GM21526 (cell line): ENCODE measurements around the gene AK4.
"Not testable (repeated sequence)": the region's sequence is repeated elsewhere in the genome, so short reads cannot be mapped to it uniquely, and the experiment has no call there.

Source experiments
- ATAC-seq: cut with Tn5 transposase; IDR thresholded peaks from one replicate; pipeline ENCODE4 v1.9.1; 2021; ENCODE audit warnings: moderate library complexity; ENCODE audit not compliant: unreplicated experiment, low FRiP score

The AK4 gene

DNA sequence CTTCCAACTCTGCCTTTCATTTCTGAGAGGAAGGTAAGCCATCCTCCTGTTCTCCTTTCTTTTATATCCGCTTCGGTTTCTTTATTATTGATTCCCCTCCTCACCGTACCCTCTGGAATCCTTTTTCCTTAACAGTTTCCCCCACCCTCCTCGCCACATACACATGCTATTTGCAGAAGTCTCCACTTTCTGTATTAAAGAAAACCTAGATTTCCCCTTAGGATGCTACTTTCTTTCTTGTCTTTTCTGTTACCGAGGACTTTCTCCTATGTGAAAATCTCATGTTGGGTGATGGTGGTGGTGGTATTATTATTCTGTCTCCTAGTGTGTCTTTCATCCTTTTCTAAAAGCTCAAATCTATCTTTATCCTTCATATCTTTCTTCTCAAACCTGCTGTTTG is 62.3 kb downstream of the AK4 start:
- no peak for ATAC-seq

DNA sequence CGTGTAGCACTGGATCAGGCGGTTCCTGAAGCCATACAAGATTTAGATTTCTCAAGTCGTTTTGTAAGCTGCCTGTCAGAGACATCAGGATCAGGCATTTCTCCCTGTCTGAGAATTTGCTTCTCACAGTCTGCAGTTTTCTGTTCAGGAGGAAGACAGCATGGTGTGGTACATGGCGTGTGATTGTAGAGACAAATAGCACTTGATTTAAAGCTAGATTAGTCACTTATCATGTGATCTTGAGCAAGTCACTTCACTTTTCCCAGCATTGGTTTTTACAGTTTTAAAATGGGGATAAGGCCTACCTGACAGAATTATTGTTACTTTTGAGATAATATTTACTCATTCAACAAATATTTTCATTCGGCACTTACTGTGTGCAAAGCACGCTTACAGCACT is 63.3 kb downstream of the AK4 start:
- no peak for ATAC-seq

DNA sequence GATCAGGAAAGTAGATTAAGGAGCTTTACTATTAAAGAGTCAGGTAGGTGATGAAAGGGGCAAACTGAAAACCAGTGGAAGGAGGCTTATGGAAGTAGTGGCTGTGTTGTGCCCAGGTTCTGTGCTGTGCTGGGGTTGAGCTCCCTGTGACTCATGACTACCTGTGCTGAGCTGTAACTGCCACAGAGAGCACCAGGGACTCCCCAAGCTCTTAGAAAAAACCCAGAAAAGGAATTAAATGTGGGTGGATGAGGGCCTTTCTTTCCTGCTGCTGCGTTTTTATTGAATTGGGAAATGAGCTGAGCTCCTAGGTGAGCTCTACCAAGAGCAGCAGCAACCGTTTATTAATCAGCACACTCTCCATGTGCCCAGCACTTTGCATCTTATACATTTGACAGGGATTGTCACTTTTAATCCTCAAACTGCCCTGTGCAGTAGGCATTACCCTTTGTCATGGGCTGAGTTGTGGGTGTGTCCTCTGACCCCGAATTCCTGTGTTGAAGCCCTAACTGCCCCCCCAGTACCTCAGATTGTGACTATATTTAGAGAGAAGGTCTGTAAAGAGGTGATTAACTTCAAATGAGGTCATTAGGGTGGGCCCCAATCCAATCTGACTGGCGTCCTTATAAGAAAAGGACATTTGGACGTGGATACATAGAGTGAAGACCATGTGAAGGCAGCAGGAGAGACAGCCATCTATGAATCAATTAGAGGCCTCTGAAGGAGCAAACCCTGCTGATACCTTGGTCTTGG is 65.4 kb downstream of the AK4 start:
- ATAC-seq, result no peak

GRCh38 chr1:65214340-65215027 is 66.5 kb downstream of the AK4 start:
- no peak for ATAC-seq

DNA sequence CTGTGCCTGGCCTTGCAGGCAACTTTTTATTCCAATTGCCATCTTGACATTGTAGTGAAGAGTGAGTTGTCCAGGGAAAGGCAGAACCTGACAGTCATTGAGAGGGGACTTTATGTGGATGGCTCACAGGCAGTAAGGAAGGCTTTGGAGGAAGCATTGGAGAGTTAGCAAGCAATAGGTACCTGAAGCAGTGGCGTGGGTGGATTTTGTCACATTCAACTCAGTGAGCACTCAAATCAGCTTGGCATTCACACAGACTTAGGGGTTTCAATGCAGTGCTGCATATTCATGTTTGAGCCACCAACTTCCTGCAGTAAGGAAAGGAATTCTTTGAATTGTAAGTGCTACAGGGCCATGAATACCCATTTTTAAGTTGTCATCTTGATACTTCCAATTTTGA is 69.0 kb downstream of the AK4 start:
- no peak for ATAC-seq

- no peak for ATAC-seq
Observed at GRCh38 chr1:65221638-65222339, 73.8 kb downstream of the AK4 start.

GRCh38 chr1:65222340-65222940 is 74.4 kb downstream of the AK4 start:
- no peak for ATAC-seq

- ATAC-seq, result no peak
Observed at GRCh38 chr1:65224681-65225091, 76.7 kb downstream of the AK4 start.

- ATAC-seq, result no peak
Observed at GRCh38 chr1:65225179-65225578, 77.2 kb downstream of the AK4 start.

DNA sequence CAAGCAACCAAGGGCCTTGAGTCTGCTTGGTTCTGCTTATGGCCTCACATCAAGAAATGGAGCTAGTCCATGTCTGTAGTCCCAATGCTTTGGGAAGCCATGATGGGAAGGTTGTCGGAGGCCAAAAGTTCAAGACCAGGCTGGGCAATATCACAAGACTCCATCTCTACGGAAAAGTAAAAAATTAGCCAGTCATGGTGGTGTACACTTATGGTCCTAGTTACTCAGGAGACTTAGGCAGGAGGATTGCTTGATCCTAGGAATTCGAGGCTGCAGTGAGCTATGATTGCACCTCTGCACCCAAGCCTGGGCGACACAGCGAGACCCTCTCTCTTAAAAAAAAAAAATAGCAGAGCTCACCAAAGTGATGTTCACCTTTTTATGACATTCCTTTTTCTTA is 81.2 kb downstream of the AK4 start:
- no peak for ATAC-seq

DNA sequence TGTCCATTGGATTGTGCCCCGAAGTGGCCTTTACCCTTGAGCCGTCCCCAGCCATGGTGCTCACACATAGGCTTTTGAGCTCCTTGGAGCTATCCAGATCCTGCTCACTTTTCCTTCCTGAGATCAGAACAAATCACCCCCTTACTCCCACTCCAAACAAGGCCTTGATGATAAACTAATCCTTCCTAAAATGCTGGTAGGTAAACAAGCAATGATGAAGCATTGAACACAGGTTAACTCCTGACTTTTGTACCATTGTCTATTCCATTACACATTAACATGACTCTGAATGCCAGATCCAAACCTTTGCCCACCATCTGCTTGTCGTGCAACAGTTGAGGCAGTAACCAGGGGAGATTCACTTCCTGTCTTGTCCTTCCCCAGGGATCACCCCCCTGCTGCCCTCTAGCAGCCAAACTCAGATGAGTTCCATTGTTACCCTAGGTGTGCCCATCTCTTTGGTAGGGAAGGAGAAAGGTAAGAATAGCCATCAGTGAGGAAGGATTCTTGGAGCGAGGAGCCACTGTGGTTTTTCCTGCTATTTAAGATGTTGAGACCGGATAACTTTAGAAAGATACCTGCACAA is 81.8 kb downstream of the AK4 start:
- no peak for ATAC-seq

DNA sequence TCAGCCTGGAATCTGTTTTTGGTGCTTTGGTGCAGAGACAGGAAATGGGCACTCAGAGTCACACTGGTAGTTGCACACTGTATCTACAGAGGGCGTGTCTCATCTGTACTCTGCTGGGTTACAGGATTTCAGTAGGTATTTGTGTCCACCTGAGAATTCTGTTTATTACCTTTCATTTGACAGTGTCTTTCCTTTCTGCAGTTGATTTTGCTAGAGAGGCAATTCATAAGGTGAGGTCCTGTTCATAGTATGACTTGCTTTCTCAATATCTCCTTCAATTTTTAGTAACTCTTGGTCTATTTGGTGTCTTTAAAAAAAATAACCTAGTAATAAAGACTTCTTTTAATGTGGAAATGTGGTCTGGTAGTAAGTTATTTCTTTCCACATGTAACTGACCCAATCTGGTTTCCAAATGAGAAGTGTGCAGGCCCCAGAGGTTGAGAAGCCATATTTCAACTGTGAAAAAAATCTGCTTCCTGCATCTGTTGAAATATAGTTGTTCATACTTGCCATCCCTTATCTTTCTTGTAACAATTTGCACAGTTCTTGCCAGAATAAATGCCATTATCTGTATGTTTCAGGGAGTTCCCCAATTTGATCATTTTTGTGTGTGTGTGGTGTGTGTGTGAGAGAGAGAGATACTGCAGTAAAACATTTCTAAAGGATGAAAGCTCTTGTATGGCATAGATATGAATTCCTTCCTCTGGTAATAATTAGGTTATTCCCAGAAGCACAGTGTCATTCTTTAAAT is 82.9 kb downstream of the AK4 start:
- peak; percentile 73 for ATAC-seq

DNA sequence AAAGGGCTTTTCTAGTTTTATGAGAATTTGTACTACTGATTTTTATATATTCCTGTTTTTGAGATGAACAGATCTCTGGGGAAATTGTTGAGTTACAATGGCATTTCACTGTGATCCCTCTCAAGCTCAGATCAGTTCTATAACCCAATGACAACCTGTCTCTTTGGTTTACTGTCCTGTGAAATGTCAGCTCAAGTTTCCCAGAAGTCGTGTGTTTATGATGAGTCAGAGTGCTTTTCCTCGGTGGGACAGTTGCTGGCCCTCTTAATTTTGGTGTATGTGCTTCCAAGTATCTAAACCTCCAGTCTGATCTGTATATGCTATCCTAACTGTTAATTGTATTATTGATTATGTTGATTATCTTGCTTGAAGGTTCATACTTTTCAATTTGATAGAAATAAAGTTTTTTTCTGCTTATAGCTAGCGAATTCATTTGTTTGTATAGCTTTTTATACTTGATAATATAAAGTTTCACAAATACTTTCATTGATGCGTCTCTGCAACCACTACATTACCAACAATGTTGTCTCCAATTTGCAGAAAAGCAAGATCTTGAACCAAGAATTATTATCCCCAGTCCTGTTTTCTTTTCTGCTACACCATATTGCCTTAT is 83.8 kb downstream of the AK4 start:
- ATAC-seq, result no peak

DNA sequence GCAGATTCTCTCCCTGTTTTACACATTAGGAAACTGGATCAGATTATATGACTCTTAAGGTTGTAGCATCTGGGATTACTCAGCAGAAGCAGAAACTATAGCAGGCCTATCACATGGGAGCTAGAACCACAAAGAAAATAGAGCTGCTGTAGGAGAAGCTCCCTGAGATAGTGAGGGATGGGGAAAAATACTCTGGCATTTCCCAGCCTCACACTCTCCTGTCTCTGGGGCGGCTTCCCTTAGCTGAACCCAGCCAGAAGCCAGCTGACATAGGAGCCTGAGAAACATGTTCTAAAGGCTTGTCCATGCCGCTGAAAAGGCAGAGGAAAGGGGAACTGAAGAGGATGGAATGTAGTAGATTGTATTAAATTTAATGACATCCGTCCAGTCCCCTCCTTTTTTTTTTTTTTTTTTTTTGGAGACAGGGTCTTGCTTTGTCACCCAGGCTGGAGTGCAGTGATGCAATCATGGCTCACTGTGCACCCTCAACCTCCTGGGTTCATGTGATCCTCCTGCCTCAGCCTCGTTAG is 84.5 kb downstream of the AK4 start:
- ATAC-seq, result no peak

- no peak for ATAC-seq
Observed at GRCh38 chr1:65233782-65234181, 85.8 kb downstream of the AK4 start.

DNA sequence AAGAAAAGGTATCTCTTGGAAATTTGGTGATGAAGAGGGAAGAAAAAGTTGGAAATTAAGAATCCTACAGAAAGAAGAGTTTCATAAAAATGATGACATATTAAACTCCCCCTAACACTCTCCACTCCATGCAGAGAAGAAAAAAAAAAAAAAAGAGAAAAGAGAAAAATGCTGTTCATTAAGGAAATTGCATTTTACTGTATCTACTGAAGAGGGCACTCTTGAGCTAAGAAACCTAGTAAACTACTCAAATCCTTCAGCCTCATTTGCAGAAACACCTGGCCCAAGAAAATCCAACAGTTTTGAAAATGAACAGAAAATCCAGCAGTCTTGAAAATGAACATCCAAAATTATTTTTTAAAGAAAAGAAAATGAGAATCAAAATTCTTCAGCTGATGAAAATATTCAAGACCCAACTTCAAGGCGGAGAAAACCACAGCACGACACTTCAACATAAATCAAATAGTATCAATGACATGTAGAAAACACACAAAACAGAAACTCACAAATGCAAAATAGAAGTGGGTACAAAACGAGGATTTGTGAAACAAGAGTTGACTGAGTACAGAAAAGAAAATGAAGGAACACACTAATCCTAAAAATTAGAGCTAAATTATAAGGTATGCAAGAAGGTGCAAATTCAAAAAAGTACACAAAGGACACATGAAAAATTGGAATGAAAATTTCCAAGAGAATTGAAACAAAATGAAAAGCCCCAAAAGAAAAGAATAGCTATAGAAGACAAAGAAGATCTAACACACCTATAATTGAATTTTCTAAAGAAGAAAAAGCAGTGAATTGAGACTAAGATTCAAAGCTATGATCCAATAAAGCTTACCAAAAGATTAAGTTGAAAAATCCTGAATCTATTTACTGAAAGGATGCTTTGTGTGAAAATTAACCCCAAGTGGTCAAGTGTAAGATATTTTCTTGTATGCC is 88.1 kb downstream of the AK4 start:
- ATAC-seq, result no peak

DNA sequence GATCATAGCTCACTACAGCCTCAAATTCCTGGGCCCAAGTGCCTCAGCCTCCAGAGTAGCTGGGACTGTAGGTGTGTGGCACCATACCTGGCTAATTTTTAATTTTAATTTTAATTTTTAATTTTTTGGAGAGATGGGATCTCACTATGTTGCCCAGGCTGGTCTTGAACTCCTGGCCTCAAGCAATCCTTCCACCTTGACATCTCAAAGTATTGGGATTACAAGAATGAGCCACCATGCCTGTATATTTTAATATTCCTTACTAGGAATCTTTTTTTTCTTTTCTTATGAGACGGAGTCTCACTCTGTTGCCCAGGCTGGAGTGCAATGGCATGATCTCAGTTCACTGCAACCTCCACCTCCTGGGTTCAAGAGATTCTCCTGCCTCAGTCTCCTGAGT is 89.1 kb downstream of the AK4 start:
- ATAC-seq, result not testable (repeated sequence)

- ATAC-seq, result no peak
Observed at GRCh38 chr1:65237503-65237902, 89.5 kb downstream of the AK4 start.
